ENCODE measurements around the gene CLDN12.

DNA sequence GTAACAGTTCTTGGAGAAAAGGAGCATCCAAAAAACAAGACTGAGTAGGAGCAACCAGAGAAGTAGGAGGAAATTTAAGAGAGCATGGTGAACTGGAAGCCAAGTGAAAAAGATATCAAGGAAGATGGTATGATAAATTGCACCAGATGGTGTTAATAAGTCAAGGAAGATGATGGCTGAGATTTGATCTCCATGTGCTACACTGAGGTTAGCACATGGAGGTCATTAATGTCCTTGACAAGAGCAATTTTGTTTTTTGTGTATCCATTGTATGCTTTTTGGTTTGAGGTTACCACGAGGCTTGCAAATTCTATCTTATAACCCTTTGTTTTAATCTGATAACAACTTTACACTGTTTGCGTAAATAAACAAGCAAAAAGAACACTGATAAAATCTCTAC is 54.8 kb downstream of the CLDN12 start:
- TF ChIP-seq POLR2AphosphoS5 (IDR thresholded peaks at IDR 0.05; ENCODE audit: borderline replicate concordance, low read depth, low read length), result no peak
- TF ChIP-seq EZH2 (IDR thresholded peaks at IDR 0.05), result no peak

Measured in SK-N-MC (cell line).